GM12874 (cell line): ENCODE results near the gene PIGL.

Experiments
- CTCF ChIP-seq: IDR thresholded peaks from 2 replicates; pipeline ENCODE4 v1.5.1; 2011; ENCODE audit warnings: low read depth, mild to moderate bottlenecking, control low read depth, low read length, moderate library complexity; ENCODE audit not compliant: insufficient read depth

The PIGL gene

GRCh38 chr17:16314189-16314588, 97.2 kb downstream of the PIGL start:
- no peak for TF ChIP-seq CTCF

- no peak for TF ChIP-seq CTCF
Measured at GRCh38 chr17:16314859-16315258, 97.8 kb downstream of the PIGL start.

- TF ChIP-seq CTCF: no peak
Measured at GRCh38 chr17:16319969-16320368, 103.0 kb downstream of the PIGL start.

- no peak for TF ChIP-seq CTCF
Measured at GRCh38 chr17:16322636-16323035, 105.6 kb downstream of the PIGL start.

GRCh38 chr17:16325964-16326363, 109.0 kb downstream of the PIGL start:
- TF ChIP-seq CTCF: no peak

GRCh38 chr17:16327018-16327417, 110.0 kb downstream of the PIGL start:
- TF ChIP-seq CTCF: no peak

- TF ChIP-seq CTCF: peak; percentile 25; the same call in 1 of the 2 replicates
Measured at GRCh38 chr17:16328997-16329396, 112.0 kb downstream of the PIGL start.
